ENCODE measurements around the gene CALHM6. TPM values are rescaled to one million over a fixed set of nuclear protein-coding genes. Genes with fewer than 3 reads are reported as not detected.
A peak's percentile ranks its signal among the peaks of the same experiment; 100 is the strongest.

Gene CALHM6
- total RNA-seq, 1 experiment from 2014 or later, result 0.44 TPM

GRCh38 chr6:116450185-116450710, 10.9 kb upstream of the CALHM6 start:
- Mint-ChIP-seq H3K4me3 (no peak overlapping the region), H3K27me3 (ENCODE audit: low read depth) (peaks cover 3% of the 10 kb centered on the region; the same call in 1 of the 2 replicates), H3K9me3 (no peaks in the 10 kb centered on the region), H3K36me3 (no peaks in the 10 kb centered on the region), H3K4me1 (peaks cover 11% of the 10 kb centered on the region), H3K27ac (no peak overlapping the region)
- TF ChIP-seq TCF7 (CRISPR knock-in tag; IDR thresholded peaks at IDR 0.05; ENCODE audit: low read depth) (no peak), EMX1 (CRISPR knock-in tag; IDR thresholded peaks at IDR 0.05) (no peak), SP1 (CRISPR knock-in tag; conservative IDR thresholded peaks at IDR 0.05) (no peak), RELA (CRISPR knock-in tag; IDR thresholded peaks at IDR 0.05; ENCODE audit: borderline replicate concordance) (no peak), TEAD4 (CRISPR knock-in tag; IDR thresholded peaks at IDR 0.05) (no peak), ERG (CRISPR knock-in tag; IDR thresholded peaks at IDR 0.05) (no peak), FOXP4 (CRISPR knock-in tag; IDR thresholded peaks at IDR 0.05) (no peak), GTF2I (CRISPR knock-in tag; conservative IDR thresholded peaks at IDR 0.05) (no peak), NR2C2 (CRISPR knock-in tag; IDR thresholded peaks at IDR 0.05) (no peak), E2F5 (CRISPR knock-in tag; IDR thresholded peaks at IDR 0.05) (no peak), ZNF232 (CRISPR knock-in tag; IDR thresholded peaks at IDR 0.05) (no peak), JUN (CRISPR knock-in tag; IDR thresholded peaks at IDR 0.05) (no peak), SMAD3 (CRISPR knock-in tag; IDR thresholded peaks at IDR 0.05; ENCODE audit: borderline replicate concordance) (no peak), GRHL2 (CRISPR knock-in tag; IDR thresholded peaks at IDR 0.05; ENCODE audit: insufficient replicate concordance, severe bottlenecking) (no peak), NR1H2 (CRISPR knock-in tag; IDR thresholded peaks at IDR 0.05) (no peak), ZNF423 (CRISPR knock-in tag; IDR thresholded peaks at IDR 0.05) (no peak)
- ATAC-seq (no peak), DNase-seq (ENCODE audit: low spot score) (no peak)
- CTCF ChIA-PET, result interaction anchor here (0.7 to 1.3 kb wide), 4 partner anchors 12 to 182 kb away, joined by 3 to 6 read pairs (median 5); no protein-coding TSS in a partner anchor
- POLR2A ChIA-PET, result no interaction called here

GRCh38 chr6:116450769-116451740, 10.1 kb upstream of the CALHM6 start:
- ChIA-PET POLR2A (no interaction called here), CTCF (interaction anchor here (0.7 to 1.3 kb wide), 4 partner anchors 11 to 182 kb away, joined by 3 to 6 read pairs (median 5); no protein-coding TSS in a partner anchor)
- H3K27ac Mint-ChIP-seq, result no peak overlapping the region
- DNase-seq (ENCODE audit: low spot score) (peak; percentile 20), ATAC-seq (peak; percentile 62)
- H3K4me1 Mint-ChIP-seq, result peaks cover 11% of the 10 kb centered on the region
- no peaks in the 10 kb centered on the region for H3K9me3 Mint-ChIP-seq
- H3K4me3 Mint-ChIP-seq, result no peak overlapping the region
- H3K36me3 Mint-ChIP-seq, result no peaks in the 10 kb centered on the region
- H3K27me3 Mint-ChIP-seq (ENCODE audit: low read depth), result peaks cover 3% of the 10 kb centered on the region; the same call in 1 of the 2 replicates
- no peak for TF ChIP-seq ZSCAN18 (CRISPR knock-in tag; IDR thresholded peaks at IDR 0.05)
- no peak for TF ChIP-seq STAT6 (CRISPR knock-in tag; conservative IDR thresholded peaks at IDR 0.05; ENCODE audit: low read depth)
- no peak for TF ChIP-seq CBFB (CRISPR knock-in tag; IDR thresholded peaks at IDR 0.05; ENCODE audit: low read depth)
- TF ChIP-seq CTCF (IDR thresholded peaks at IDR 0.05), result no peak
- no peak for TF ChIP-seq PREB (CRISPR knock-in tag; IDR thresholded peaks at IDR 0.05; ENCODE audit: borderline replicate concordance)
- TF ChIP-seq PRRX2 (CRISPR knock-in tag; IDR thresholded peaks at IDR 0.05), result no peak
- TF ChIP-seq NFE2L1 (CRISPR knock-in tag; IDR thresholded peaks at IDR 0.05), result no peak
